HepG2 (cell line): ENCODE data around the gene TOR2A. TPM values are rescaled to one million over a fixed set of nuclear protein-coding genes. Genes with fewer than 3 reads are reported as not detected.
A peak's percentile ranks its signal among the peaks of the same experiment; 100 is the strongest.

Source experiments
- HINFP ChIP-seq: sonication (generic); formaldehyde crosslinking; IDR thresholded peaks from 2 replicates; pipeline ENCODE4 v1.4.0; 2020; ENCODE audit warnings: low read depth, mild to moderate bottlenecking, missing genetic modification reagents
- HOXD1 ChIP-seq: sonication (generic); formaldehyde crosslinking; IDR thresholded peaks from 2 replicates; pipeline ENCODE4 v1.5.0; 2020; ENCODE audit warnings: missing genetic modification reagents
- RXRA ChIP-seq: sonication (generic); formaldehyde crosslinking; IDR thresholded peaks from 2 replicates; pipeline ENCODE4 v1.5.1; 2020; ENCODE audit warnings: missing genetic modification reagents
- SNAPC2 ChIP-seq: sonication (generic); formaldehyde crosslinking; IDR thresholded peaks from 2 replicates; pipeline ENCODE4 v1.8.1; 2022; ENCODE audit warnings: mild to moderate bottlenecking, missing genetic modification reagents
- ZNF256 ChIP-seq: sonication (generic); formaldehyde crosslinking; conservative IDR thresholded peaks from 2 replicates; pipeline ENCODE4 v1.4.0; 2020; ENCODE audit warnings: missing genetic modification reagents
- ZNF780A ChIP-seq: sonication (generic); formaldehyde crosslinking; IDR thresholded peaks from 2 replicates; pipeline ENCODE4 v1.8.0; 2022; ENCODE audit warnings: mild to moderate bottlenecking, missing genetic modification reagents, moderate library complexity
- polyA plus RNA-seq, 8 experiments: library from polyadenylated mRNA; depleted of rRNA in 3 of 8; stranded (reverse) in 7 of 8; unstranded in 1 of 8; fragments of >200 nt; fragmentation: Illumina TruSeq in 4 of 8; extraction: Trizol in 4 of 8; gene quantifications; 2 replicates each; pipeline versions ENCODE4 v1.2.1 to v1.2.3, GENCODE V29; 2011 to 2016; ENCODE audit warnings: low read depth in 4 of 8, missing spikeins in 1 of 8, mixed read lengths in 1 of 8; ENCODE audit not compliant: insufficient read depth in 1 of 8
- total RNA-seq, 5 experiments: library from RNA; depleted of rRNA; stranded (reverse); fragments of >200 nt; fragmentation: Illumina TruSeq; extraction: Trizol; gene quantifications; 2 replicates each; pipeline ENCODE4 v1.2.3, GENCODE V29; 2016; ENCODE audit warnings: low read depth in 1 of 5
- TF ChIP-seq, protein P1 (sequence below): sonication (generic); formaldehyde crosslinking; IDR thresholded peaks from 2 replicates; pipeline ENCODE4 v1.9.0; 2021; ENCODE audit warnings: mild to moderate bottlenecking, missing genetic modification reagents
- TF ChIP-seq, protein P2 (sequence below): sonication (generic); formaldehyde crosslinking; IDR thresholded peaks from 2 replicates; pipeline ENCODE4 v1.4.0; 2020; ENCODE audit warnings: mild to moderate bottlenecking, missing genetic modification reagents
- TF ChIP-seq, protein P3 (sequence below): sonication (generic); formaldehyde crosslinking; IDR thresholded peaks from 2 replicates; pipeline ENCODE4 v1.5.1; 2020; ENCODE audit warnings: missing genetic modification reagents, mild to moderate bottlenecking, borderline replicate concordance
- TF ChIP-seq, protein P4 (sequence below): sonication (generic); formaldehyde crosslinking; IDR thresholded peaks from 2 replicates; pipeline ENCODE4 v1.4.0; 2020; ENCODE audit warnings: missing genetic modification reagents

TOR2A gene
- total and polyA plus RNA-seq, 2 of the 13 experiments (the other 11 are each of a cell fraction or from before 2014, with no cell fraction given): 3.5 to 7.2 TPM

- TF ChIP-seq, protein P1, sequence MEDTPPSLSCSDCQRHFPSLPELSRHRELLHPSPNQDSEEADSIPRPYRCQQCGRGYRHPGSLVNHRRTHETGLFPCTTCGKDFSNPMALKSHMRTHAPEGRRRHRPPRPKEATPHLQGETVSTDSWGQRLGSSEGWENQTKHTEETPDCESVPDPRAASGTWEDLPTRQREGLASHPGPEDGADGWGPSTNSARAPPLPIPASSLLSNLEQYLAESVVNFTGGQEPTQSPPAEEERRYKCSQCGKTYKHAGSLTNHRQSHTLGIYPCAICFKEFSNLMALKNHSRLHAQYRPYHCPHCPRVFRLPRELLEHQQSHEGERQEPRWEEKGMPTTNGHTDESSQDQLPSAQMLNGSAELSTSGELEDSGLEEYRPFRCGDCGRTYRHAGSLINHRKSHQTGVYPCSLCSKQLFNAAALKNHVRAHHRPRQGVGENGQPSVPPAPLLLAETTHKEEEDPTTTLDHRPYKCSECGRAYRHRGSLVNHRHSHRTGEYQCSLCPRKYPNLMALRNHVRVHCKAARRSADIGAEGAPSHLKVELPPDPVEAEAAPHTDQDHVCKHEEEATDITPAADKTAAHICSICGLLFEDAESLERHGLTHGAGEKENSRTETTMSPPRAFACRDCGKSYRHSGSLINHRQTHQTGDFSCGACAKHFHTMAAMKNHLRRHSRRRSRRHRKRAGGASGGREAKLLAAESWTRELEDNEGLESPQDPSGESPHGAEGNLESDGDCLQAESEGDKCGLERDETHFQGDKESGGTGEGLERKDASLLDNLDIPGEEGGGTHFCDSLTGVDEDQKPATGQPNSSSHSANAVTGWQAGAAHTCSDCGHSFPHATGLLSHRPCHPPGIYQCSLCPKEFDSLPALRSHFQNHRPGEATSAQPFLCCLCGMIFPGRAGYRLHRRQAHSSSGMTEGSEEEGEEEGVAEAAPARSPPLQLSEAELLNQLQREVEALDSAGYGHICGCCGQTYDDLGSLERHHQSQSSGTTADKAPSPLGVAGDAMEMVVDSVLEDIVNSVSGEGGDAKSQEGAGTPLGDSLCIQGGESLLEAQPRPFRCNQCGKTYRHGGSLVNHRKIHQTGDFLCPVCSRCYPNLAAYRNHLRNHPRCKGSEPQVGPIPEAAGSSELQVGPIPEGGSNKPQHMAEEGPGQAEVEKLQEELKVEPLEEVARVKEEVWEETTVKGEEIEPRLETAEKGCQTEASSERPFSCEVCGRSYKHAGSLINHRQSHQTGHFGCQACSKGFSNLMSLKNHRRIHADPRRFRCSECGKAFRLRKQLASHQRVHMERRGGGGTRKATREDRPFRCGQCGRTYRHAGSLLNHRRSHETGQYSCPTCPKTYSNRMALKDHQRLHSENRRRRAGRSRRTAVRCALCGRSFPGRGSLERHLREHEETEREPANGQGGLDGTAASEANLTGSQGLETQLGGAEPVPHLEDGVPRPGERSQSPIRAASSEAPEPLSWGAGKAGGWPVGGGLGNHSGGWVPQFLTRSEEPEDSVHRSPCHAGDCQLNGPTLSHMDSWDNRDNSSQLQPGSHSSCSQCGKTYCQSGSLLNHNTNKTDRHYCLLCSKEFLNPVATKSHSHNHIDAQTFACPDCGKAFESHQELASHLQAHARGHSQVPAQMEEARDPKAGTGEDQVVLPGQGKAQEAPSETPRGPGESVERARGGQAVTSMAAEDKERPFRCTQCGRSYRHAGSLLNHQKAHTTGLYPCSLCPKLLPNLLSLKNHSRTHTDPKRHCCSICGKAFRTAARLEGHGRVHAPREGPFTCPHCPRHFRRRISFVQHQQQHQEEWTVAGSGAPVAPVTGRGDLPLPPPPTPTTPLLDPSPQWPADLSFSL (CRISPR knock-in tag): no peak
- TF ChIP-seq, protein P2, sequence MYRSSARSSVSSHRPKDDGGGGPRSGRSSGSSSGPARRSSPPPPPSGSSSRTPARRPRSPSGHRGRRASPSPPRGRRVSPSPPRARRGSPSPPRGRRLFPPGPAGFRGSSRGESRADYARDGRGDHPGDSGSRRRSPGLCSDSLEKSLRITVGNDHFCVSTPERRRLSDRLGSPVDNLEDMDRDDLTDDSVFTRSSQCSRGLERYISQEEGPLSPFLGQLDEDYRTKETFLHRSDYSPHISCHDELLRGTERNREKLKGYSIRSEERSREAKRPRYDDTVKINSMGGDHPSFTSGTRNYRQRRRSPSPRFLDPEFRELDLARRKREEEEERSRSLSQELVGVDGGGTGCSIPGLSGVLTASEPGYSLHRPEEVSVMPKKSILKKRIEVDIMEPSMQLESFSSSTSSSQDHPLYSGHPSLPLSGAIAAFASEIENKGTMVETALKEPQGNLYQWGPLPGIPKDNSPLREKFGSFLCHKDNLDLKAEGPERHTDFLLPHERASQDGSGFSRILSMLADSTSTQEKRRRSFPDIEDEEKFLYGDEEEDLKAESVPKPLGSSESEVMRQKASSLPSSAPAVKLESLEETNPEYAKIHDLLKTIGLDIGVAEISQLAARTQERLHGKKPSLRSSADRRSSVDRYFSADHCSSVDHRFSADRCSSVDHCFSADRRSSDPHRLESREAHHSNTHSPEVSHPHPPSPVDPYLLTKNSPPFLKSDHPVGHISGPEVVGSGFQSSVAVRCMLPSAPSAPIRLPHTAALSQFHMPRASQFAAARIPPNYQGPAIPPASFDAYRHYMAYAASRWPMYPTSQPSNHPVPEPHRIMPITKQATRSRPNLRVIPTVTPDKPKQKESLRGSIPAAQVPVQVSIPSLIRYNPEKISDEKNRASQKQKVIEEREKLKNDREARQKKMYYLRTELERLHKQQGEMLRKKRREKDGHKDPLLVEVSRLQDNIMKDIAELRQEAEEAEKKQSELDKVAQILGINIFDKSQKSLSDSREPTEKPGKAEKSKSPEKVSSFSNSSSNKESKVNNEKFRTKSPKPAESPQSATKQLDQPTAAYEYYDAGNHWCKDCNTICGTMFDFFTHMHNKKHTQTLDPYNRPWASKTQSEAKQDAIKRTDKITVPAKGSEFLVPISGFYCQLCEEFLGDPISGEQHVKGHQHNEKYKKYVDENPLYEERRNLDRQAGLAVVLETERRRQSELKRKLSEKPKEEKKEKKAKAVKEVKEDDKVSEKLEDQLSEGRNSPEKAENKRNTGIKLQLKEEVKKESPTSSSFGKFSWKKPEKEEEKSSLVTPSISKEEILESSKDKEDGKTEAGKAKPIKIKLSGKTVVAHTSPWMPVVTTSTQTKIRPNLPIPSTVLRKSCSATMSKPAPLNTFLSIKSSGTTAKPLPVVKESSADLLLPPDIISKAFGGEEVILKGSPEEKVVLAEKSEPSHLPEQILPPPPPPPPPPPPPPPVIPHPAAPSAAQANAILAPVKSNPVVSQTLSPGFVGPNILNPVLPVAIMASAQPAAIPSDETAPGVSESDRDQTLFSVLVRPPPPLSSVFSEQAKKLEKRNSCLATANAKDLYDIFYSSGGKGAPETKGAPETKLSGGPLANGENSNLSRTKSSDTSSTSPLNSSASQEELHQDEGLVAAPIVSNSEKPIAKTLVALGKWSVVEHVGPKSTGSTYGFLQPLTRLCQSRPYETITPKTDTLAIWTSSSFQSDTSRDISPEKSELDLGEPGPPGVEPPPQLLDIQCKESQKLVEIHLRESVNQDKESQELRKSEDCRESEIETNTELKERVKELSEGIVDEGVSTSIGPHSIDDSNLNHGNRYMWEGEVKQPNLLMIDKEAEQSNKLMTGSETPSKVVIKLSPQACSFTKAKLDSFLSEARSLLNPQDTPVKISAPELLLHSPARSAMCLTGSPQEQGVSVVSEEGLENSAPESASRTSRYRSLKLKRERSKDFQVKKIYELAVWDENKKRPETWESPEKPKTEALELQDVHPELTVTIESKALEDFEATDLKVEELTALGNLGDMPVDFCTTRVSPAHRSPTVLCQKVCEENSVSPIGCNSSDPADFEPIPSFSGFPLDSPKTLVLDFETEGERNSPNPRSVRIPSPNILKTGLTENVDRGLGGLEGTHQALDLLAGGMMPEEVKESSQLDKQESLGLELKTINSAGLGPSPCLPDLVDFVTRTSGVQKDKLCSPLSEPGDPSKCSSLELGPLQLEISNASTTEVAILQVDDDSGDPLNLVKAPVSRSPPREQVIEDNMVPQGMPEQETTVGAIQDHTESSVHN (CRISPR knock-in tag): no peak
- TF ChIP-seq ZNF256 (CRISPR knock-in tag) (no peak), HINFP (CRISPR knock-in tag) (no peak), RXRA (CRISPR knock-in tag) (0 out of 2 replicates have a peak, but pooled peaks have one; percentile 40), ZNF780A (no peak), HOXD1 (CRISPR knock-in tag) (no peak), SNAPC2 (CRISPR knock-in tag) (no peak)
- TF ChIP-seq, protein P3, sequence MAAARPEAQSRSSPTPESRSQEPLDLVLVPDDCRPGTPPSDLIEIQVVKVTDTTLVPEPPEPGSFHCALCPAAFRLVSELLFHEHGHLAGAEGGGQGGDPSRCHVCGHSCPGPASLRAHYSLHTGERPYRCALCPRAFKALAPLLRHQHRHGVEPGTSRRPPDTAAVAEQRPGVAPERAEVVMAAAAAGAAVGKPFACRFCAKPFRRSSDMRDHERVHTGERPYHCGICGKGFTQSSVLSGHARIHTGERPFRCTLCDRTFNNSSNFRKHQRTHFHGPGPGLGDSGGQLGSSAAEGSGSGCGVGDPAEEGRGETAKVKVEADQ: no peak
- TF ChIP-seq, protein P4, sequence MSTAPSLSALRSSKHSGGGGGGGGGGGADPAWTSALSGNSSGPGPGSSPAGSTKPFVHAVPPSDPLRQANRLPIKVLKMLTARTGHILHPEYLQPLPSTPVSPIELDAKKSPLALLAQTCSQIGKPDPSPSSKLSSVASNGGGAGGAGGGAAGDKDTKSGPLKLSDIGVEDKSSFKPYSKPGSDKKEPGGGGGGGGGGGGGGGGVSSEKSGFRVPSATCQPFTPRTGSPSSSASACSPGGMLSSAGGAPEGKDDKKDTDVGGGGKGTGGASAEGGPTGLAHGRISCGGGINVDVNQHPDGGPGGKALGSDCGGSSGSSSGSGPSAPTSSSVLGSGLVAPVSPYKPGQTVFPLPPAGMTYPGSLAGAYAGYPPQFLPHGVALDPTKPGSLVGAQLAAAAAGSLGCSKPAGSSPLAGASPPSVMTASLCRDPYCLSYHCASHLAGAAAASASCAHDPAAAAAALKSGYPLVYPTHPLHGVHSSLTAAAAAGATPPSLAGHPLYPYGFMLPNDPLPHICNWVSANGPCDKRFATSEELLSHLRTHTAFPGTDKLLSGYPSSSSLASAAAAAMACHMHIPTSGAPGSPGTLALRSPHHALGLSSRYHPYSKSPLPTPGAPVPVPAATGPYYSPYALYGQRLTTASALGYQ (CRISPR knock-in tag): no peak
Observed at GRCh38 chr9:127711226-127711701, 23.8 kb downstream of the TOR2A start (continued).
